DMS 273 (cell line): ENCODE data around the gene POLRMT.
A peak's percentile ranks its signal among the peaks of the same experiment; 100 is the strongest.
"Not testable (repeated sequence)": the region's sequence is repeated elsewhere in the genome, so short reads cannot be mapped to it uniquely, and the experiment has no call there.

Experiments used
- DNase-seq: peaks from one replicate; lab custom pipeline; 2025; ENCODE audit not compliant: unreplicated experiment; lab: John Stamatoyannopoulos, UW

The POLRMT gene

GRCh38 chr19:613732-614567, 19.4 kb downstream of the POLRMT start:
- DNase-seq = no peak

GRCh38 chr19:612941-613340, 20.4 kb downstream of the POLRMT start:
- no peak for DNase-seq

- DNase-seq = no peak
Observed at GRCh38 chr19:611481-611868, 21.9 kb downstream of the POLRMT start.

- DNase-seq = peak; percentile 90
Observed at GRCh38 chr19:610801-611480, 22.4 kb downstream of the POLRMT start.

GRCh38 chr19:610071-610800, 23.1 kb downstream of the POLRMT start:
- DNase-seq = no peak

- no peak for DNase-seq
Observed at GRCh38 chr19:609004-609346, 24.4 kb downstream of the POLRMT start.

- no peak for DNase-seq
Observed at GRCh38 chr19:608155-609003, 25.0 kb downstream of the POLRMT start.

GRCh38 chr19:607301-608154, 25.8 kb downstream of the POLRMT start:
- DNase-seq = no peak

- not testable (repeated sequence) for DNase-seq
Observed at GRCh38 chr19:605061-605971, 28.0 kb downstream of the POLRMT start.

GRCh38 chr19:604355-604754, 29.0 kb downstream of the POLRMT start:
- no peak for DNase-seq

- not testable (repeated sequence) for DNase-seq
Observed at GRCh38 chr19:603779-604178, 29.6 kb downstream of the POLRMT start.

GRCh38 chr19:603302-603639, 30.1 kb downstream of the POLRMT start:
- DNase-seq = not testable (repeated sequence)

GRCh38 chr19:602391-603301, 30.7 kb downstream of the POLRMT start:
- DNase-seq = no peak

GRCh38 chr19:601790-602189, 31.5 kb downstream of the POLRMT start:
- no peak for DNase-seq

GRCh38 chr19:601310-601709, 32.0 kb downstream of the POLRMT start:
- DNase-seq = no peak

- DNase-seq = no peak
Observed at GRCh38 chr19:597406-598315, 35.7 kb downstream of the POLRMT start.

- DNase-seq = no peak
Observed at GRCh38 chr19:596263-596655, 37.1 kb downstream of the POLRMT start.
